ENCODE data around the gene FBXO2.
A peak's percentile ranks its signal among the peaks of the same experiment; 100 is the strongest.

Gene FBXO2

GRCh38 chr1:11682287-11682771 lies 28.1 kb upstream of the FBXO2 start:
- no peak for DNase-seq (ENCODE audit: low spot score)

GRCh38 chr1:11681071-11681771 lies 27.0 kb upstream of the FBXO2 start, which contains the start of gene MAD2L2:
Gene MAD2L2, minus strand, starts transcription at chr1:11681148. Its CDS starts 547 bp downstream, at chr1:11680601.
- DNase-seq (ENCODE audit: low spot score) = peak; percentile 82

- no peak for DNase-seq (ENCODE audit: low spot score)
Observed at GRCh38 chr1:11680270-11681070, 26.2 kb upstream of the FBXO2 start.

- no peak for DNase-seq (ENCODE audit: low spot score)
Observed at GRCh38 chr1:11678442-11678841, 24.2 kb upstream of the FBXO2 start.

GRCh38 chr1:11676386-11677103 lies 22.3 kb upstream of the FBXO2 start:
- DNase-seq (ENCODE audit: low spot score) = no peak

GRCh38 chr1:11675325-11675724 lies 21.1 kb upstream of the FBXO2 start:
- DNase-seq (ENCODE audit: low spot score) = no peak

GRCh38 chr1:11674488-11674887 lies 20.3 kb upstream of the FBXO2 start:
- no peak for DNase-seq (ENCODE audit: low spot score)

- DNase-seq (ENCODE audit: low spot score) = no peak
Observed at GRCh38 chr1:11673089-11673769, 19.0 kb upstream of the FBXO2 start.

- DNase-seq (ENCODE audit: low spot score) = no peak
Observed at GRCh38 chr1:11671544-11672286, 17.5 kb upstream of the FBXO2 start.

GRCh38 chr1:11671205-11671543 lies 16.9 kb upstream of the FBXO2 start:
- no peak for DNase-seq (ENCODE audit: low spot score)

- no peak for DNase-seq (ENCODE audit: low spot score)
Observed at GRCh38 chr1:11670747-11671146, 16.5 kb upstream of the FBXO2 start.

GRCh38 chr1:11668516-11668915 lies 14.3 kb upstream of the FBXO2 start:
- DNase-seq (ENCODE audit: low spot score) = no peak

- no peak for DNase-seq (ENCODE audit: low spot score)
Observed at GRCh38 chr1:11664336-11665065, 10.3 kb upstream of the FBXO2 start.

GRCh38 chr1:11661103-11661502 lies 6.9 kb upstream of the FBXO2 start:
- no peak for DNase-seq (ENCODE audit: low spot score)

- DNase-seq (ENCODE audit: low spot score) = no peak
Observed at GRCh38 chr1:11659748-11660147, 5.5 kb upstream of the FBXO2 start.

GRCh38 chr1:11658542-11658941 lies 4.3 kb upstream of the FBXO2 start:
- DNase-seq (ENCODE audit: low spot score) = no peak

GRCh38 chr1:11657654-11658053 lies 3.4 kb upstream of the FBXO2 start:
- no peak for DNase-seq (ENCODE audit: low spot score)

- no peak for DNase-seq (ENCODE audit: low spot score)
Observed at GRCh38 chr1:11654939-11655808, 945 bp upstream of the FBXO2 start.

GRCh38 chr1:11653861-11654136 lies 430 bp downstream of the FBXO2 start:
- DNase-seq (ENCODE audit: low spot score) = no peak

Measured in hematopoietic multipotent progenitor cell treated with erythropoietin and hydrocortisone succinate and interleukin-3 and kit ligand, for 17 days (in vitro differentiated cells).